SH-SY5Y (cell line): ENCODE results near the gene RAB17.

Experiments used
- GATA2 ChIP-seq: IDR thresholded peaks from 2 replicates; pipeline ENCODE4 v1.6.1; 2011; ENCODE audit warnings: mild to moderate bottlenecking, low read depth, low read length
- GATA3 ChIP-seq: IDR thresholded peaks from 2 replicates; pipeline ENCODE4 v1.6.1; 2011; ENCODE audit warnings: low read depth, mild to moderate bottlenecking, low read length, moderate library complexity

DNA sequence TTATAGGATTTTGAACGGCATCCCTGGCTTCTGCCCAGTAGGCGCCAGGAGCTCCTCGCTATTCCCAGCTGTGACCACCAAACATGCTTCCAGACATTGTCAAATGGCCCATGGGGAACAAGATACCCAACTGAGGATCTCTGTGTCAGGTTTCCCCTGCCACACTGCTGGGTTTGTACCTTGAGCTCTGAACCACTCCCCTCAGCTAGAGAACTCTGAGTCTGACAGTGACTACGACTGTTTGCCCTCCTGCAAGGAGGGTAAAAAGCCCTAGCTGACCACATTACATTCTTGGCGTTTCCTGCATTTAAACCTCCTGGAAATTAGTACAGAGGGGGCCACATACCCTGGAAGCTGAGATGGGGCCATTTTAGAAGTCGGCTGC, 49.3 kb upstream of the RAB17 start:
- TF ChIP-seq GATA2 (no peak), GATA3 (no peak)
